A673 (cell line): ENCODE results near the gene CENATAC. TPM values are rescaled to one million over a fixed set of nuclear protein-coding genes. Genes with fewer than 3 reads are reported as not detected.
A peak's percentile ranks its signal among the peaks of the same experiment; 100 is the strongest.

Source experiments
- BruUV-seq: library from RNA; stranded (reverse); fragments of 400-500 nt; replicated peaks from 2 replicates; lab custom pipeline; 2021; lab: Mats Ljungman, UMichigan
- CTCF ChIA-PET: fragments of 300-600 bp; sonication (Branson Sonifier 250); formaldehyde crosslinking; loops from one replicate; lab custom pipeline; 2022; ENCODE audit warnings: antibody characterized with exemption; lab: Charles Lee
- POLR2A ChIA-PET: fragments of 300-600 bp; sonication (Branson Sonifier 250); formaldehyde crosslinking; loops from one replicate; lab custom pipeline; 2022; ENCODE audit warnings: antibody characterized with exemption; ENCODE audit not compliant: low non-redundant PET; lab: Charles Lee
- DNase-seq: peaks from one replicate; pipeline ENCODE4 v3.0.0-alpha.2; 2015; ENCODE audit warnings: low spot score
- H3K27ac ChIP-seq: fragments of 200-600 bp; sonication (generic); 2 replicates; pipeline ENCODE4 v1.5.1; 2016; ENCODE audit warnings: mixed run types, low read depth, mild to moderate bottlenecking, mixed read lengths, antibody characterized with exemption, low read length; ENCODE audit not compliant: poor library complexity, severe bottlenecking
- H3K27me3 ChIP-seq: fragments of 200-600 bp; sonication (generic); replicated peaks from 2 replicates; pipeline ENCODE4 v1.6.1; 2017; ENCODE audit warnings: mixed run types, low read depth, mild to moderate bottlenecking, mixed read lengths, antibody characterized with exemption, low read length; ENCODE audit not compliant: insufficient read depth, poor library complexity
- H3K36me3 ChIP-seq: fragments of 200-600 bp; sonication (generic); 2 replicates; pipeline ENCODE4 v1.6.1; 2016; ENCODE audit warnings: mixed run types, mild to moderate bottlenecking, mixed read lengths, antibody characterized with exemption, low read length; ENCODE audit not compliant: insufficient read depth, poor library complexity, severe bottlenecking
- H3K4me1 ChIP-seq: fragments of 200-600 bp; sonication (generic); 2 replicates; pipeline ENCODE4 v1.6.1; 2017; ENCODE audit warnings: mixed run types, mild to moderate bottlenecking, mixed read lengths, antibody characterized with exemption, low read length; ENCODE audit not compliant: insufficient read depth, poor library complexity, severe bottlenecking
- H3K4me3 ChIP-seq: fragments of 200-600 bp; sonication (generic); 2 replicates; pipeline ENCODE4 v1.5.1; 2016; ENCODE audit warnings: low read depth, mixed run types, mild to moderate bottlenecking, mixed read lengths, low read length; ENCODE audit not compliant: poor library complexity, severe bottlenecking
- H3K9me3 ChIP-seq: fragments of 200-600 bp; sonication (generic); 2 replicates; pipeline ENCODE4 v1.6.1; 2016; ENCODE audit warnings: mixed run types, low read depth, mild to moderate bottlenecking, mixed read lengths, antibody characterized with exemption, low read length; ENCODE audit not compliant: poor library complexity, severe bottlenecking
- CTCF ChIP-seq: fragments of 300-800, 200-600 bp; sonication (generic); conservative IDR thresholded peaks from 2 replicates; pipeline ENCODE4 v1.5.1; 2017; ENCODE audit warnings: low read depth, mild to moderate bottlenecking, antibody characterized with exemption, low read length, moderate library complexity, mixed read lengths
- EZH2 ChIP-seq: fragments of 200-600 bp; sonication (generic); IDR thresholded peaks from 2 replicates; pipeline ENCODE4 v1.6.1; 2017; ENCODE audit warnings: borderline replicate concordance, low read depth, mild to moderate bottlenecking, mixed read lengths, antibody characterized with exemption, low read length; ENCODE audit not compliant: poor library complexity, severe bottlenecking
- intact Hi-C: fragments of 100-400 bp; cut with micrococcal nuclease; formaldehyde crosslinking; loops from one replicate; pipeline ENCODE4 v1.10.0; 2022; ENCODE audit not compliant: unreplicated experiment
- total RNA-seq: library from RNA; stranded (reverse); gene quantifications from 2 replicates; pipeline ENCODE4 v1.2.3, GENCODE V29; 2021

Gene CENATAC
- total RNA-seq, 1 experiment from 2014 or later, result 57.4 TPM

GRCh38 chr11:118996926-118997626 lies 862 bp upstream of the CENATAC start:
- peaks cover 22% of the 10 kb centered on the region for H3K36me3 ChIP-seq
- DNase-seq, result peak; percentile 71
- H3K4me1 ChIP-seq, result peaks cover 14% of the 10 kb centered on the region
- no peaks in the 10 kb centered on the region for H3K9me3 ChIP-seq
- ChIA-PET CTCF (interaction anchor here (0.6 kb wide), 1 partner anchor 390 kb away, joined by 5 read pairs; no protein-coding TSS in a partner anchor), POLR2A (no interaction called here)
- H3K4me3 ChIP-seq, result peak overlapping the region; percentile 79
- intact Hi-C loops, result no loop called here
- peak overlapping the region; percentile 67 for H3K27ac ChIP-seq
- no peaks in the 10 kb centered on the region for H3K27me3 ChIP-seq
- TSS peak; percentile 49 for BruUV-seq
- TF ChIP-seq EZH2 (no peak), CTCF (peak; percentile 41; the same call in 1 of the 2 replicates)

- intact Hi-C loops, result no loop called here
- POLR2A ChIA-PET, result interaction anchor here (0.8 kb wide), 1 partner anchor 323 kb away, joined by 5 read pairs; no protein-coding TSS in a partner anchor
- Histone ChIP-seq H3K27me3 (no peaks in the 10 kb centered on the region), H3K9me3 (no peaks in the 10 kb centered on the region), H3K4me3 (peak overlapping the region; percentile 79), H3K27ac (peak overlapping the region; percentile 67), H3K36me3 (peaks cover 32% of the 10 kb centered on the region), H3K4me1 (peaks cover 14% of the 10 kb centered on the region)
- no peak for DNase-seq
- no peak for TF ChIP-seq CTCF
- no peak for TF ChIP-seq EZH2
- BruUV-seq, result no TSS peak
- CTCF ChIA-PET, result no interaction called here
These were observed 415 bp downstream of the CENATAC start for GRCh38 chr11:118998388-118998717.

GRCh38 chr11:118998822-118999221 lies 884 bp downstream of the CENATAC start:
- Histone ChIP-seq H3K9me3 (no peaks in the 10 kb centered on the region), H3K4me3 (peak overlapping the region; percentile 79), H3K36me3 (peaks cover 32% of the 10 kb centered on the region), H3K4me1 (peaks cover 14% of the 10 kb centered on the region), H3K27me3 (no peaks in the 10 kb centered on the region), H3K27ac (peak overlapping the region; percentile 67)
- DNase-seq, result peak; percentile 40
- intact Hi-C loops, result no loop called here
- ChIA-PET POLR2A (interaction anchor here (0.6 to 0.8 kb wide), 2 partner anchors 42 to 324 kb away, joined by 5 to 25 read pairs; no protein-coding TSS in a partner anchor), CTCF (no interaction called here)
- no peak for TF ChIP-seq EZH2
- no peak for TF ChIP-seq CTCF
- BruUV-seq, result TSS peak; percentile 45
